Measurements from ENCODE around the gene MAP3K20. TPM values are rescaled to one million over a fixed set of nuclear protein-coding genes. Genes with fewer than 3 reads are reported as not detected.

MAP3K20 gene
- total RNA-seq, 1 donor from 2014 or later, result 23.5 TPM

DNA sequence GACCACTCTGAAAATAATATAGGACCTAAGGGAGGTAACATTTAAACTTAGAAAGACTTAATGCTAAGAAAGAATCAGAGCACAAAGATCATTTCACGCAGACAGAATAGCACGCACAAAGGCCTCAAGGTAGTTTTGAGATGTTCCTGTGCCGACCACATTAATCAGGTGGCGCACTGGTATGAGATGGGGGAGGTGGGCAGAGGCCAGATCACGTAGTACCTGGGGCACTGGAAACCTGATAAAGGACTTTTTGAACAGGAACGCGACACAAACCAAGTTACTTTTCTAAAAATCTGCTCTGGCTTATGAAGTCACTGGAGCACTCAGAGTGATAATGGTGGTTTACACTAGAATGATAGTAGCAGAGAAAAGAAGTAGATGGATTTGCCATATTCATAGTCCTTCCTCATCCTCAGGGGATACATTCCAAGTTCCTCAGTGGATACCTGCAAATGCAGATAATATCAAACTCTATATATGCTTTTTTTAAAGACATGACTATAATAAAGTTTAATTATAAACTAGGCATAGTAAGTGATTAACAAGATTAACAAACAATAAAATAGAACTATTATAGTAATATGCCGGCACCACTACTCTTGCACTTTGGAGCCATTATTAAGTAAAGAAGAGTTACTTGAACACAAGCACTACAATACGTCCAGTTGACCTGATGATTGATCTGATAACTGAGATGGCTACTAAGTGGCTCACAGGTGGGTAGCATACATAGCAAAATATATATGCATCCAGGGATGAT is 236.4 kb downstream of the MAP3K20 start:
- H3K36me3 Mint-ChIP-seq, result no peaks in the 10 kb centered on the region
- H3K27me3 Mint-ChIP-seq, result peaks cover 4% of the 10 kb centered on the region
- no peak for DNase-seq (ENCODE audit: extremely low spot score, unreplicated experiment)

More for the DNA sequence above, 236.4 kb downstream of the MAP3K20 start:
- H3K4me3 Mint-ChIP-seq, result no peak overlapping the region
- peaks cover 6% of the 10 kb centered on the region for H3K9me3 Mint-ChIP-seq
- peaks cover 4% of the 10 kb centered on the region for H3K4me1 Mint-ChIP-seq (ENCODE audit: unreplicated experiment)
- H3K27ac Mint-ChIP-seq, result no peak overlapping the region
- TF ChIP-seq CTCF (conservative IDR thresholded peaks at IDR 0.05), result no peak

Data from type B pancreatic cell (in vitro differentiated cells).